Stimulated activated CD8-positive, alpha-beta memory T cell treated with anti-CD3 and anti-CD28 coated beads, Interleukin-4, amount 100 ng/mL, for 48 hours (primary cell): ENCODE results near the gene ITGA7.
A peak's percentile ranks its signal among the peaks of the same experiment; 100 is the strongest.

Source experiments
- DNase-seq: peaks from one replicate; pipeline ENCODE4 v3.0.0-alpha.2; 2020

Gene ITGA7

DNA sequence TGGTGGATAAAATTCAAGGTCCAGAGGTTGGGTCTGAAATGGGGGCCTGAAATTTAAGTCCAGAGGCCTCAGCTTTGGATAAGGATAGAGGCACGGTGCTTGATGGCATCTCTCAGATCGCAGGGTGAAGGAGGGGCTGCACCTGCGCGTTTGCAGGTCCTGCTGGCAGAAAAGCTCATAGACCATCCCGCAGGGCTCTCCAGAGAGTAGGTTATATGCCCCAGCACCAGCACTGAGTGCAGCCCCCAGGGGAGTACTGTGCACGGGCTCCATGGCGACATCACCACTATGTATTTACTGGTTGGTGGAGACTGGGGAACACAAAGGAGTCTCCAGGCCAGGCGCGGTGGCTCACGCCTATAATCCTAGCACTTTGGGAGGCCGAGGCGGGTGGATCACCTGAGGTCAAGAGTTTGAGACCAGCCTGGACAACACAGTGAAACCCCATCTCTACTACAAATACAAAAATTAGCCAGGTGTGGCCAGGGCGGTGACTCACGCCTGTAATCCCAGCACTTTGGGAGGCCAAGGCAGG lies 25.4 kb upstream of the ITGA7 start:
- no peak for DNase-seq

DNA sequence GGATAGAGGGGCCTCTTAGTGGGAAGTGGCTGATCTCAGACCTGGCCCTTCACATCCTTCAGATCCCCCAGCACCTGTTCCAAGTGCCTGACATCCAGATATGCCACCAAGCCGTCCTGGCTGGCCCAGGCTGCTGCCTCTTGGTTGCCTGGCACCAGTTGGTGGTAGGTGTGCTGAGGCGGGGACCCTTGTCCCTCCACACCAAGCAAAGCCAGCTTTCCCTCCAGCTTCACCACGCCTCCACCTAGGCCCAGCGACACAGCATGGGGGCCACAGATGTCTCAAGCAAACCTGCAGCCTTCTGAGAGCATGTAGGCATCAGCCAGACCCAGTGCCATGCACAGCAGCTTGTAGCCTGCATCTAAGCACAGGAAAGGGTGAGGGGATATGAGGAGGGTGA lies 24.6 kb upstream of the ITGA7 start:
- DNase-seq = no peak

DNA sequence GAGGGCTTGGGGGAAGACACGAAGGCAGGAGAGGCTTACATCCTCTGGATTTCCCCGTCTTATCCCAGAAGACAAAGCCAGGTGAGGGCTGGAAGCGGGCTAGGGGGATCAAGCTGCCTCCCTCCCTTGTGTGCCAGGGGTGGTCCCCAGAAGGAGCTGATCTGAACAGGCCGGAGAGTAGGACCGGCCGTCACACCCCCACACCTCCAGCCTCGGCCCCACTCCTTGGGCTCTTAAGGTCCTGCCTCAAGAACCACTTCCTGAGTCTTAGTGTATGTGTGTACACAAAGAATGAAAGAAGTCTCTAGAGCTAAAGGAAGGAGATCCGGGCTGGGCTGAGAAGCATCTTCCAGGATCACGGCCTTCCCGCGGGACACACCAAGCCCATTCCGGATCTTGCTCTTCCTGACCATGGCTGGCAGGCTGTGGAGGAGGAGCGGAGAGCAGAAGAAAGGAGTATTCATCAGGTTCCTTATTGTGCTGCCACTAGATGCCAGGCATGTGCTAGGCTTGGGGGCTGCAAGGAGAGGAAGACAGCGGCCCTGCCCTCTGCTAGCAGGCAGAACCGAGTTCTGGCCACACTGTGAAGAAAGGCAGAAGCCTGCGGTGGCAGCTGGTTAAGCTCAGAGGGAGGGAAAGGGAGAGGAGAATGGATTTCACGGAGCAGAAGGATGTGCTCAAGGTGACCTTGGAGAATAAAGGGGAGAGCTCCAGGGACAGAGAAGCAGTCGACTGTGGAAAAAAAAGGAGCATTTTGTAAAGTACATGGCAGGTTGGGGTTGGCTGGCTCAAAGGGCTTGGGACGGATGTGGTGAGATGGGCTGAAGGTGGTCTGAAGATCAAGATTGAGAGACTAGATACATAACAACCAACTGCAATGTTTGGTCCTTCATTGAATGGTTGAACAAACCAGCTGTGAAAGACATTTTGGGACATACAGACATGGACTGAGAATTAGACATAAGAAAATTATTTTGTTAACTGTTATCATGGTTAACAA lies 22.4 kb upstream of the ITGA7 start:
- peak; percentile 52 for DNase-seq

DNA sequence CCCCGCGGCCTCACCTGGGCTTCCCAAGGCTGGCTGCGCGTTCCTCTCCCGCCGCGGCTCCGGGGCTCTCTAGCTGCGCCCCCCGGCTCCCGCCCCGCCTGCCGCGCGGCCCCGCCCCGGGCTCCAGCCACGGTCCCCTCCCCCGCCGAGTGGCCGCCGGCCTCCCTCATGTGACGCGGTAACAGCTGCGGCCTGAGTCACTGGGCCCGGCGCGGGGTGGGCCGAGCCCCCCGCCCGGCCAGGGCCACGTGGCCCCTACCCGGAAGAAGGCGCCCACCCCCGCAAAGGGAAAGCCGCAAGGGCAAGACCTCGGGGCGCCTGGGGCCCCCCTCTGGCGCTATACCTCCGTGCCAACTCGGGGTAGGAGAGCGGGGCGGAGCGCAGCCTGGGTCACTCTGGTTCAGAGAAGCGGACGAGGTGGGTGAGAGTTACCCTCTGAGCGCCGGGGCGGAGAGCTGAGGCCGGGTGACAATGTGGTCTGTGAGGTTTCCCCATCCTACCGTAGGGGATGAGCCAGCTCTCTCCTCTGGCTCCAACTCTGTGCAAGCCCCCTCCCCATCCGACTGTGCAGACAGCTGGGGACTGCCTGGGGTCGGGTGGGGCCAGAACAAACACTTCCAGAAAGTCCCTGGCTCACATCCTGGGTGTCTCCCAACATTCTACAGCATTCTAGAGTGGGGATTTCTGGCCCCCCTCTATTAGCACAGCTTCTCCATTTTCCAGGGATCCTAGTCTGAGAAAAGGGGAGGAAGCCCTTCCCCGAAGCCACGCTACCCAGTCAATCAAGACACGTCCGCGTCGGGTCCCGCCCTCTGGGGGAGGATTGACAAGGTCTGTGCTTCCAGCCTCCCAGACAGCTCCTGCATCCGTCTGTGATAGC lies 21.5 kb upstream of the ITGA7 start, which contains the start of gene CD63:
TSS of gene CD63 (minus strand) at position 71 of the 880 bp plus-strand sequence. CDS start 668 bp downstream, outside the sequence.
- DNase-seq = peak; percentile 88

DNA sequence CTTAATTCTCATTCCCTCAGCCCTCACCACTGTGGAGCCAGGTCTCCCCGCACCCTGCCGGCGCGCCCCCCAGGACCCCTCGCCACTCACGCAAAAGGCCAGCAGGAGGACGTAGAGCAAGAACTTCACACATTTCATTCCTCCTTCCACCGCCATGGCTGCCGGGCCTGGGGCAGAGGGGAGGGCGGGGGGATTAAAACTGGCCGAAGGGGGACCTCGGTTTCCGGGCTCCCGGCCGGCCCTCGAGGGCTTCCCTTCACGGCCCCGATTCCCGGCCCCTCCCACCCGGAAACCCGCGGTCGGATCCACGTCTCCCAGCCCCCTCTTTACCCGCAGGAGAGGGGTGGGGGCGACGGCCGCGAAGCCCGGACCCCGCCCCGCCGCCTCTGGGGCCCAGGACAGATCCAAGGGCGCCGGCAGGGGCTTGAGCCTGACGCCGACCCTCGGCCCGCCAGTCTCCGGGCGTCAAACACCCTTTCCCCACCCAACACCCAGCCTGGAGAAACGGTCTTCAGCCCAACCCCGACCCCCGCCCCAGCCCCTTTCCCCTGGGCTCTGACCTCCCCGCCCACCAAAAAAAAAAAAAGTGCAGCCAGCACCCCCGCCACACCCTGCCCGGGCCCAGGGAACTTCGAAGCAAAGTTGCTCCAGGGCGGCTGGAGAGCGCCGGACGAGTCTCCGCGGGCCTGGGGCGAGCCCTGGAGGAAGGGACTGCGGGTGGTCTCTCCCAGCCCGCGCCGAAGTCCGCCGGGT lies 20.7 kb upstream of the ITGA7 start:
- DNase-seq = peak; percentile 45

DNA sequence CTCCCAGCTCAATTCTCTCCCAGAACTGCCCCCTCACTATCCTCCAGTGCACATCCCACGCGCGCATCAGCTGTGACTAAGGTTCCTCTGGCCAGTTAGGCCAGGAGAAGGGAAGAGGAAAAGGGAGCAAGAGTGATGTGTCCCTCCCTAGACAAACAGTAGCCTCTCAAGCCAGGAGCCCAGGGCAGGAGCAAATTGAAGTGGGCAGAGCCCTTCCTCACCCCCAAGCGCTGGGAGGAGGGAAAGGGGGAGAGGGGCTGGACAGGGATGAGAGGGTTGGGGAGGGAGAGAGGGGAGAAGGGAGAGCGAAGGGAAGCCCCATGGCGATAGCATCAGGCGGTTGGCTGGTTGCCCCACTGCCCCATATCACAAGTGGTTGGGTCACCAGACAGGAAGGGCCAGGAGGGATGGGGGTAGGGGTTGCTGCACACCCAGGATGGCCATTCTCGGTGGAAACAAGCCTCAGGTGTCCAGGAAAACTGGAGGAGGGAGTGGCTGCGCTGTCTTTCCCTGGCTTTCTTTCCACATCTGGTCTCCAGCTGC lies 20.0 kb upstream of the ITGA7 start:
- no peak for DNase-seq

DNA sequence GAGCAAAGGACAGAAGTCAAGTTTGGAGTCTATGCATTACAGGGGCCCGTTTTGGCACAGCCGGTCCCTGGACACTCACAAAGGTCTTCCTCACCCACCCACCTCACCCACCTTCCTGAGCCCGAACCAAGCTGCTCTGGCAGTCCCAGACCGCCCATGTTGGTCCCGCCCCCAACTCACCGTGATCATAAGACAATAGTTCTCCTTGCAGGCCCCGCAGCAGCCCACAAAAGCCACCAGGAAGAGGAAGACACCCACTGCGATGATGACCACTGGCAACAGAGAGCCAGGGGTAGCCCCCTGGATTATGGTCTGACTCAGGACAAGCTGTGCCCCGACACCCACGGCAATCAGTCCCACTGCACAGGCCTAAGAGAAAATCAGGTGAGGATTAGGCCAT lies 19.3 kb upstream of the ITGA7 start:
- no peak for DNase-seq

DNA sequence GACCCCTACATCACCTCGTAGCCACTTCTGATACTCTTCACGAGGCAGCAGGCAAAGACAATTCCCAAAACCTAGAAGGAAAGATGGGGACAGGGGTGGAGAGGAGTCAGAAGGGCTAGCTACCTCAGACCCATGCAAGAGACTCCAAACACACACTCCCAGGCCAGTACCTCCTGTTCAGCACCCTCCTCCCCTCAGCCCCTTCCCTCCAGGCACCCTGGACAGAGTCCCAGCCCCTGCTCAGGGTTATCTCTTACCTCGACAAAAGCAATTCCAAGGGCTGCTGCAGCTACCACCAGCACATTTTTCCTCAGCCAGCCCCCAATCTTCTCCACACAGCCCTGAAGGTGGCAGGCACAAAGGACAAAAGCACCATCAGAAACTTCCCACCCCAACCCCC lies 17.9 kb upstream of the ITGA7 start:
- DNase-seq = no peak

DNA sequence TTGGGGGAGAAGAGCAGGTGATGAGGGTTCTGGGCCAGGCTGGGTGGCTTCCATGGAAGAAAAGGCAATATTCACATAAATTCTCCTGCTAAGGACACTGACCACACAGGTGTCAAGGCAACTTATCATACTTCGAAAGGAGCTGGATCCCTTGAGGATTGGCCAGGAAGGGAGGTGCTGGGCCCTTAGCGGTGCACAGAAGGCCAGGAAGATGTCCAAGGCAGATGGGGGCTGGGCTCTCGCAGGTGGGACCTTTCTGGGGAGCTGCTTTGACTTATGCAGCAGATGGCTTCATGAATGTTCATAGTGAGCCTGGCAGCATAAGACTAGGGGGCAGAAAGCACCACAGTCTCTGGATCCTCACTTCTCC lies 17.2 kb upstream of the ITGA7 start:
- DNase-seq = no peak

DNA sequence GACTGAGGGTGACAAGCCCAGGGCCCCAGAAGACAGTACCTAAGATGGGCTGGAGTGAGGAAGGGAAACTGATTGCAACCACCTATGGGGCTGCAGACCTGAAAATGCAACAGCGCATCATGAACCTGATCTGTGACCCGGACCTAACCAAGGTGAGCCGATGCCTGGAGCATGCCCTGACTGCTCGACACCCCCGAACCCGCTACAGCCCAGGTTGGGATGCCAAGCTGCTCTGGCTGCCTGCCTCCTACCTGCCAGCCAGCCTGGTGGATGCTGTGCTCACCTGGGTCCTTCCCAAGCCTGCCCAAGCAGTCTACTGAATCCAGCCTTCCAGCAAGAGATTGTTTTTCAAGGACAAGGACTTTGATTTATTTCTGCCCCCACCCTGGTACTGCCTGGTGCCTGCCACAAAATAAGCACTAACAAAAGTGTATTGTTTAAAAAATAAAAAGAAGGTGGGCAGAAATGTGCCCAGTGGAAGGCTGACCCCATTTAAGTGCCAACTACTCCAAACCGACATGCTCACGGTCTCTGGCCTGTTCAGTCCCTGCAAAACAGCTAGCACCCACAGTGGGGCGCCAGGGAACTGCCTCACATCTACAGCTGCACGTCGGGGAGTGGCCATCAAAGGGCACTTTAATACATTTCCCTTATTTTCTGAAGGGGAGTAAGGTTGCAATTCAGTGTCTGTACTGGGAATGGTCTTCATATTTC lies 16.7 kb upstream of the ITGA7 start:
- peak; percentile 81 for DNase-seq

DNA sequence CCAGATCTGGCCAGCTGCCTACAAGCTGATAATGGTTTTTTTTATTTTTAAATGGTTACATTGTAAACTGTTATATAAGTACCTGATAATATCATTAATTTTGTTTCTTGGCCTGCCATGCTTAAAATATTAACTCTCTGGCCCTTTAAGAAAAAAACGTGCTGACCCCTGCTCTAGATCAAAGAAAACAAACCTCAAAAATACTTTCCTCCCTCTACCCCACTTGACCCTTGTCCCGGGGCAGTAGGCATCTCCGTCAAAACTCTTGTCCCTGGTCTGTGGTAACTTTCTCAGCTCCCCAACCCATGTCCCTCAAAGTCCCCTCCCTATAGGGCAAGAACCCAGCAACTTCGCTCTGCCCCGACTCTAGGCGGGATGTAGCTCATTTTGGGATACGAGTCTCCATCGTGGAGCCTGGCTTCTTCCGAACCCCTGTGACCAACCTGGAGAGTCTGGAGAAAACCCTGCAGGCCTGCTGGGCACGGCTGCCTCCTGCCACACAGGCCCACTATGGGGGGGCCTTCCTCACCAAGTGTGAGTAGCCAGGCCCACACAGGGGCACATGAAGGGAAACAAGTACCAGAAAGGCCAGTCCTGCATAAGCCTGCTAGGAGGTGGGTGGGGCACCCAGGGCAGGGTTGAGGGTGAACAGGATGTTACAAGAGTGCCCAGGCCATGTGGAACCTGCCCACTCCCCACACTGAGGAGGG lies 16.0 kb upstream of the ITGA7 start:
- no peak for DNase-seq

DNA sequence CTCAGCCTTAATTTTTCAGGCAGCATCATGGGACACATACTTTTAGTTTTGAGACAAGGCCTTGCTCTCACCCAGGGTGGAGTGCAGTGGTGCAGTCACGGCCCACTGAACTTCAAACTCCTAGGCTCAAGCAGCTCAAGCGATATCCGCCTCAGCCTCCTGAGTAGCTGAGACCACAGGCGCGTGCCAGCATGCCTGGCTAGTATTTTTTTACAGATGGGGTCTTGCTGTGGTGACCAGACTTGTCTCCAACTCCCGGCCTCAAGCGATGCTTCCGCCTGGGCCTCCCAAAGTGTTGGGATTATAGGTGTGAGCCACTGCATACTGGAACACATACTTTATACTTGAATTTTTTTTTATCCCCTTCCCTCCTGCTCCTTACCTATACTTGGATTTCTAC lies 15.2 kb upstream of the ITGA7 start:
- DNase-seq = no peak

DNA sequence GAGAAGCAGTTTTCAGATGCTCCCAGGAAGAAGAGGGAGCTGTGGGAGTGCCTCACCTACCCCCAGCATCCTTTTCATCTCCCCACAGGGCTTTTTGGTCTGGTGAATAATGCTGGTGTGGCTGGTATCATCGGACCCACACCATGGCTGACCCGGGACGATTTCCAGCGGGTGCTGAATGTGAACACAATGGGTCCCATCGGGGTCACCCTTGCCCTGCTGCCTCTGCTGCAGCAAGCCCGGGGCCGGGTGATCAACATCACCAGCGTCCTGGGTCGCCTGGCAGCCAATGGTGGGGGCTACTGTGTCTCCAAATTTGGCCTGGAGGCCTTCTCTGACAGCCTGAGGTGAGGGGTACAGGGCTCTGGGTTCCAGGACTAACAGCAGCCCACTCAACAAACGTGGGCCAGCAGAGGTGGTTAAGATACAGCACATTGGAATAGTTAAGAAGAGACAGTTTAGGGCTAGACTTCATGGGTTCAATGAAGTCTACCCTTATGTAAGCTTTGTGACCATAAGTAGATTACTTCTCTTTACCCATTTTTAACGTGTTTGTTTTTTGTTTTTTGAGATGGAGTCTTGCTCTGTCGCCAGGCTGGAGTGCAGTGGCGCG lies 14.0 kb upstream of the ITGA7 start:
- DNase-seq = no peak

DNA sequence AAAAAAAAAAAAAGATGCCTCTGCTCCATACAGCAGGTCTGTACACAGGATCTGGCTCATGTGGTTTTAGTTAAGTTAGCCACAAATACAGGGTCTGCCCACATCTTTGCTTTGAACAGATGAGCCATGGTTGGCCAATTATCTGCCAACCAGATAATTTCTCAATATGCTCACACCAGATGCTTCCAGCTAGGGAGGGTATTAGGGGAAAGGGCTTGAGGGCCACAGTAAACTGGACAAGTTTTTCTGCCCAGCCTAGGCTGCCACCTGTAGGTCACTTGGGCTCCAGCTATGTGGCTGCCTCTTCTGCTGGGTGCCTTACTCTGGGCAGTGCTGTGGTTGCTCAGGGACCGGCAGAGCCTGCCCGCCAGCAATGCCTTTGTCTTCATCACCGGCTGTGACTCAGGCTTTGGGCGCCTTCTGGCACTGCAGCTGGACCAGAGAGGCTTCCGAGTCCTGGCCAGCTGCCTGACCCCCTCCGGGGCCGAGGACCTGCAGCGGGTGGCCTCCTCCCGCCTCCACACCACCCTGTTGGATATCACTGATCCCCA lies 13.3 kb upstream of the ITGA7 start:
- DNase-seq = no peak

DNA sequence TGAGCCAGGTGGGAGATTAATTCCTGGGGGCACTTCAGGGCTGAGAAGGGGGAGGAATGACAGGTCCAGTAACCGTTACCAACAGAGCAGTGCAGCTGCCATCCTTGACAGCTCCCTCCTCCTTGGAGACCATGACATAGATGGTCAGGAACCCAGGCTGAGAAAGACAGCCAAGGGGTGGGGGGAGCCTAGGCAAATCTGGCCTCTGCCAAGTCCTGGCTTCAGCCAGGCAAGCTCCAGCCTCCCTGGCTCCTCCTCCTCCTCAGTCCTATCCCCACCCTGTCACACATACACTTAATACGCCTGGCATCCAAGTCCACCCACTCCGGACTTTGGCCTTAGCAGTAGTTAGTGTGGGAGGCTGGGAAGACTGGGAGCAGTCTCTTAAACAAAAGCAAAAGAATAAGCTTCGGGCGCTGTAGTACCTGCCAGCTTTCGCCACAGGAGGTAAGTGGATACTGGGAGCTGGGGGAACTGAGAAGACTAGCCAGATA lies 12.4 kb upstream of the ITGA7 start, which contains the start of gene RDH5:
TSS of gene RDH5 (plus strand) at position 323 of the 494 bp plus-strand sequence. CDS start 792 bp downstream, outside the sequence.
- no peak for DNase-seq

DNA sequence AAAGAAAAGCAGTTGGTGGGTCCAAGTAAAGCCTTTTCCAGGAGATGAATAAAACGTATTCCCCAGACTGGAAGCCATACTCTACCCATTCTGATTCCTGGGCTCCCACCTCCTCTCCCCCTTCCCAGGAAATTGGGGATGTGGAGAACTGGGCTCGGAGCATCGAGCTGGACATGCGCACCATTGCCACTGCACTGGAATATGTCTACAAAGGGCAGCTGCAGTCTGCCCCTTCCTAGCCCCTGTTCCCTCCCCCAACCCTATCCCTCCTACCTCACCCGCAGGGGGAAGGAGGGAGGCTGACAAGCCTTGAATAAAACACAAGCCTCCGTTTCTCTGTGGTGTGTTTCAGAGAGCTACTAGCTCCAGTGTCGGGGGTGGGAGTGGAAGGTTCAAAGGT lies 11.7 kb upstream of the ITGA7 start:
- no peak for DNase-seq

DNA sequence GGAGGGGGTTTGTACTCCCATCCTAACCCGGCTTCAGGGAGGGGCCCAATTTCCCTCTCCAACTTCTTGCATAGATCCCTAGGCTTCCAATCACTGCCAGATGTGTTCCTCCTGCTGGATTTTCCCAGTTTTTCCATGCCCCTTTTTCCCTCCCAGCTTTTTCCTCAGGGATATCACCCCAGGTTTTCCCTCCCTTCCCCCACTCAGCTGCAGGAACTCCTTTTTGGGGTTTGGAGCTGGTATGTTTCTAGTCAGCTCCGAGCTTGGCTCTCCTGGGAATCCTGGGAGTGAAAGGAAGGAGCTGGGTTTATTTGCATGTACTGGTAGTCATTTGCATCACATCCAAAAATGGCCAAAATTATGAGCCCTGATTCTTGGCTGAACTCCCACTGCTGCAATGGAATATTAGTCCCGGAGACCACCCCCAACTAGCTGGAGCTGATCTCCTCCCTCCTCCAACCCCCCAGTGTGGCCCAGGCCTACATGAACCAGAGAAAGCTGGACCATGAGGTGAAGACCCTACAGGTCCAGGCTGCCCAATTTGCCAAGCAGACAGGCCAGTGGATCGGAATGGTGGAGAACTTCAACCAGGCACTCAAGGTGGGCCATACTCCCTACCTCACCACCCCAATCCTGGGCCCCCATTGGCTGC lies 11.0 kb upstream of the ITGA7 start:
- DNase-seq = no peak

DNA sequence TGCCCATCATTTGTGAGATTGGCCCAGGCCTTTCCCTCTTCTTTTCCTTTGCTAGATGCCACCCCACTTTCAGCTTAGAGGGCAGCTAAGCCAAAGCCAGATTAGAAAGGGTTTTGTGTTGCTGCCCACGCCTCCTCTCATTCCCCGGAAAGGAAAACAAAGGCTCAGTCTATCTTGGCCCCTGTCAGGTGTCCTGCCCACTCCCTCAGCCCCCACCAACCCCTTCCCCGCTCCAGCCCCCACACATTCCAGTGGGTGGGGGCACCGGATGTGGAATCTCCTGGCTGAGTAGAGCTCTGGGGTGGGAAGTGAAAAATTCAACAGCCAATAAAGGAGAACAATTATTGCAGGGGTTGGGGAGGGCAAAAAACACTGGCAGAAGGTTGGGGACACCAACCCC lies 10.3 kb upstream of the ITGA7 start:
- no peak for DNase-seq
